Measurements from ENCODE around the gene TPRG1L.

The TPRG1L gene

GRCh38 chr1:3650248-3651025, 25.6 kb downstream of the TPRG1L start:
- Mint-ChIP-seq H3K36me3 (ENCODE audit: low read depth) (peaks cover 12% of the 10 kb centered on the region), H3K4me1 (ENCODE audit: low read depth) (peaks cover 24% of the 10 kb centered on the region), H3K9me3 (no peaks in the 10 kb centered on the region), H3K27me3 (peaks cover 25% of the 10 kb centered on the region), H3K4me3 (peak overlapping the region; percentile 84), H3K27ac (no peak overlapping the region)

GRCh38 chr1:3651026-3651929, 26.5 kb downstream of the TPRG1L start:
- Mint-ChIP-seq H3K9me3 (no peaks in the 10 kb centered on the region), H3K4me1 (ENCODE audit: low read depth) (peaks cover 27% of the 10 kb centered on the region), H3K27me3 (peaks cover 32% of the 10 kb centered on the region), H3K27ac (no peak overlapping the region), H3K4me3 (peak overlapping the region; percentile 39), H3K36me3 (ENCODE audit: low read depth) (peaks cover 5% of the 10 kb centered on the region)

- H3K27ac Mint-ChIP-seq = no peak within 1 kb of the TSS
- H3K4me1 Mint-ChIP-seq (ENCODE audit: low read depth) = peaks cover 32% of the 10 kb centered on the region
- peaks cover 40% of the 10 kb centered on the region for H3K27me3 Mint-ChIP-seq
- H3K9me3 Mint-ChIP-seq = no peaks in the 10 kb centered on the region
- H3K4me3 Mint-ChIP-seq = peak within 1 kb of the TSS; percentile 39
- H3K36me3 Mint-ChIP-seq (ENCODE audit: low read depth) = peaks cover 3% of the 10 kb centered on the region
Measured at GRCh38 chr1:3651930-3652547, 27.2 kb downstream of the TPRG1L start, which contains the start of gene TP73. Gene TP73 (plus strand): TSS chr1:3652516. CDS start chr1:3682366, 29,850 bp downstream.

- H3K36me3 Mint-ChIP-seq (ENCODE audit: low read depth) = no peaks in the 10 kb centered on the region
- H3K27ac Mint-ChIP-seq = no peak overlapping the region
- H3K4me3 Mint-ChIP-seq = no peak overlapping the region
- H3K4me1 Mint-ChIP-seq (ENCODE audit: low read depth) = peaks cover 32% of the 10 kb centered on the region
- H3K9me3 Mint-ChIP-seq = no peaks in the 10 kb centered on the region
- peaks cover 44% of the 10 kb centered on the region for H3K27me3 Mint-ChIP-seq
Measured at GRCh38 chr1:3652548-3653285, 27.9 kb downstream of the TPRG1L start.

GRCh38 chr1:3653286-3653618, 28.4 kb downstream of the TPRG1L start:
- Mint-ChIP-seq H3K27me3 (peaks cover 49% of the 10 kb centered on the region), H3K9me3 (no peaks in the 10 kb centered on the region), H3K36me3 (ENCODE audit: low read depth) (no peaks in the 10 kb centered on the region), H3K4me1 (ENCODE audit: low read depth) (peaks cover 29% of the 10 kb centered on the region), H3K4me3 (peak overlapping the region; percentile 22), H3K27ac (no peak overlapping the region)

- Mint-ChIP-seq H3K4me3 (no peak overlapping the region), H3K4me1 (ENCODE audit: low read depth) (peaks cover 19% of the 10 kb centered on the region), H3K9me3 (no peaks in the 10 kb centered on the region), H3K36me3 (ENCODE audit: low read depth) (no peaks in the 10 kb centered on the region), H3K27me3 (peaks cover 56% of the 10 kb centered on the region), H3K27ac (no peak overlapping the region)
Measured at GRCh38 chr1:3654549-3655281, 29.9 kb downstream of the TPRG1L start.

- Mint-ChIP-seq H3K4me3 (no peak overlapping the region), H3K4me1 (ENCODE audit: low read depth) (peaks cover 8% of the 10 kb centered on the region), H3K36me3 (ENCODE audit: low read depth) (no peaks in the 10 kb centered on the region), H3K9me3 (no peaks in the 10 kb centered on the region), H3K27me3 (peaks cover 53% of the 10 kb centered on the region), H3K27ac (no peak overlapping the region)
Measured at GRCh38 chr1:3656450-3657095, 31.8 kb downstream of the TPRG1L start.

- H3K27me3 Mint-ChIP-seq = peaks cover 55% of the 10 kb centered on the region
- H3K27ac Mint-ChIP-seq = no peak overlapping the region
- H3K36me3 Mint-ChIP-seq (ENCODE audit: low read depth) = no peaks in the 10 kb centered on the region
- no peaks in the 10 kb centered on the region for H3K9me3 Mint-ChIP-seq
- no peak overlapping the region for H3K4me3 Mint-ChIP-seq
- peaks cover 8% of the 10 kb centered on the region for H3K4me1 Mint-ChIP-seq (ENCODE audit: low read depth)
Measured at GRCh38 chr1:3657096-3657475, 32.3 kb downstream of the TPRG1L start.

GRCh38 chr1:3657578-3658230, 32.9 kb downstream of the TPRG1L start:
- H3K27me3 Mint-ChIP-seq = peaks cover 57% of the 10 kb centered on the region
- H3K27ac Mint-ChIP-seq = no peak overlapping the region
- H3K9me3 Mint-ChIP-seq = no peaks in the 10 kb centered on the region
- H3K36me3 Mint-ChIP-seq (ENCODE audit: low read depth) = no peaks in the 10 kb centered on the region
- H3K4me1 Mint-ChIP-seq (ENCODE audit: low read depth) = peaks cover 8% of the 10 kb centered on the region
- no peak overlapping the region for H3K4me3 Mint-ChIP-seq

- H3K4me3 Mint-ChIP-seq = no peak overlapping the region
- H3K27ac Mint-ChIP-seq = no peak overlapping the region
- peaks cover 55% of the 10 kb centered on the region for H3K27me3 Mint-ChIP-seq
Measured at GRCh38 chr1:3658231-3658615, 33.4 kb downstream of the TPRG1L start.

GRCh38 chr1:3659093-3659492, 34.3 kb downstream of the TPRG1L start:
- no peak overlapping the region for H3K4me3 Mint-ChIP-seq

More at GRCh38 chr1:3658231-3658615, 33.4 kb downstream of the TPRG1L start:
- peaks cover 8% of the 10 kb centered on the region for H3K4me1 Mint-ChIP-seq (ENCODE audit: low read depth)
- H3K9me3 Mint-ChIP-seq = no peaks in the 10 kb centered on the region
- H3K36me3 Mint-ChIP-seq (ENCODE audit: low read depth) = no peaks in the 10 kb centered on the region

GRCh38 chr1:3660704-3661103, 35.9 kb downstream of the TPRG1L start:
- Mint-ChIP-seq H3K36me3 (ENCODE audit: low read depth) (no peaks in the 10 kb centered on the region), H3K27me3 (peaks cover 35% of the 10 kb centered on the region), H3K4me3 (no peak overlapping the region), H3K4me1 (ENCODE audit: low read depth) (peaks cover 8% of the 10 kb centered on the region), H3K27ac (no peak overlapping the region), H3K9me3 (no peaks in the 10 kb centered on the region)

More at GRCh38 chr1:3659093-3659492, 34.3 kb downstream of the TPRG1L start:
- H3K9me3 Mint-ChIP-seq = no peaks in the 10 kb centered on the region
- H3K4me1 Mint-ChIP-seq (ENCODE audit: low read depth) = peaks cover 8% of the 10 kb centered on the region
- no peaks in the 10 kb centered on the region for H3K36me3 Mint-ChIP-seq (ENCODE audit: low read depth)
- H3K27ac Mint-ChIP-seq = no peak overlapping the region
- H3K27me3 Mint-ChIP-seq = peaks cover 47% of the 10 kb centered on the region

GRCh38 chr1:3661631-3662030, 36.8 kb downstream of the TPRG1L start:
- Mint-ChIP-seq H3K27ac (no peak overlapping the region), H3K36me3 (ENCODE audit: low read depth) (no peaks in the 10 kb centered on the region), H3K4me3 (no peak overlapping the region), H3K4me1 (ENCODE audit: low read depth) (peaks cover 4% of the 10 kb centered on the region), H3K9me3 (no peaks in the 10 kb centered on the region), H3K27me3 (peaks cover 28% of the 10 kb centered on the region)

Data from stimulated activated naive CD8-positive, alpha-beta T cell treated with anti-CD3 and anti-CD28 coated beads, Interleukin-15, Interleukin-2, amounts not matched to agents 100 ng/mL and 50 ng/mL, for 24 hours (primary cell).